Transverse colon (tissue), 4 donors: ENCODE measurements around the gene NRG2. TPM values are rescaled to one million over a fixed set of nuclear protein-coding genes. Genes with fewer than 3 reads are reported as not detected.

Experiments used
- DNase-seq: peaks from one replicate; pipeline ENCODE4 v3.0.0-alpha.2; 2019
- H3K27ac ChIP-seq, 4 donors: fragments of 200-600 bp; sonication (generic); 2 replicates each; pipeline ENCODE4 v1.5.1; 2016 to 2018; ENCODE audit warnings: inconsistent platforms in 4 of 4
- H3K27me3 ChIP-seq: fragments of 200-600 bp; sonication (generic); 2 replicates; pipeline ENCODE4 v1.5.1; 2017; ENCODE audit warnings: inconsistent platforms
- H3K36me3 ChIP-seq, 4 donors: fragments of 200-600 bp; sonication (generic); 2 replicates each; pipeline ENCODE4 v1.5.1; 2017 to 2019; ENCODE audit warnings: inconsistent platforms in 4 of 4
- H3K4me1 ChIP-seq, 4 donors: fragments of 200-600 bp; sonication (generic); 2 replicates each; pipeline ENCODE4 v1.5.1; 2017 to 2020; ENCODE audit warnings: inconsistent platforms in 4 of 4
- H3K4me3 ChIP-seq, 4 donors: fragments of 200-600 bp; sonication (generic); 1 replicate in 1 of 4; 2 replicates in 3 of 4; pipeline versions ENCODE4 v1.5.1 to v1.6.1; 2017 to 2019; ENCODE audit warnings: inconsistent platforms in 4 of 4
- H3K9me3 ChIP-seq, 2 donors: fragments of 200-600 bp; sonication (generic); 2 replicates each; pipeline ENCODE4 v1.5.1; 2017 to 2019; ENCODE audit warnings: inconsistent platforms in 2 of 2
- CTCF ChIP-seq, 5 experiments: fragments of 200-600 bp in 3 of 5; fragments of 450-650 bp in 2 of 5; sonication (generic) in 3 of 5; IDR thresholded peaks; 1 replicate in 2 of 5; 2 replicates in 3 of 5; pipeline ENCODE4 v1.5.1; 2016 to 2017; ENCODE audit warnings: antibody characterized with exemption in 5 of 5, inconsistent platforms in 3 of 5, mild to moderate bottlenecking in 2 of 5, moderate library complexity in 1 of 5
- EP300 ChIP-seq: sonication (generic); formaldehyde crosslinking; IDR thresholded peaks from one replicate; pipeline ENCODE4 v1.6.1; 2017; ENCODE audit warnings: antibody characterized with exemption, low read depth
- POLR2A ChIP-seq: fragments of 450-650 bp; IDR thresholded peaks from one replicate; pipeline ENCODE4 v1.6.1; 2016; ENCODE audit warnings: antibody characterized with exemption, mild to moderate bottlenecking, moderate library complexity
- POLR2AphosphoS5 ChIP-seq, 3 donors: sonication (generic); formaldehyde crosslinking; IDR thresholded peaks; one replicate each; pipeline ENCODE4 v1.6.1; 2016; ENCODE audit warnings: antibody characterized with exemption in 3 of 3
- WGBS, 2 donors: methylation state at CpG; one replicate each; pipeline ENCODE4 v1.1.5; 2018; ENCODE audit warnings: low coverage in 1 of 2; 5-methylcytosine and 5-hydroxymethylcytosine counted together
- in situ Hi-C, 4 donors: fragments of 200-750 bp; cut with MboI; loops; one replicate each; pipeline versions ENCODE4 v1.15.0 to v1.15.1; 2017; ENCODE audit warnings: low sequenced_read_pairs in 3 of 4, low pct_ligation_motif_present in 1 of 4, low pct_unique_long_range_greater_than_20kb in 1 of 4
- intact Hi-C: fragments of 100-400 bp; cut with DNase I; formaldehyde crosslinking; loops from one replicate; pipeline ENCODE4 v1.15.1; 2023; ENCODE audit warnings: low total_unique reads
- total RNA-seq, 4 donors: library from RNA; depleted of rRNA; stranded (reverse); fragments of >200 nt; gene quantifications; one replicate each; pipeline ENCODE4 v1.1.0, GENCODE V29; 2016

Gene NRG2
- total RNA-seq, 4 donors from 2014 or later, result 0.68 to 12.3 (median 0.95) TPM; not detected in 1

GRCh38 chr5:139803978-139804377 lies 239.1 kb downstream of the NRG2 start:
- Histone ChIP-seq H3K27me3 (peaks cover 48% of the 10 kb centered on the region), H3K36me3 (no peaks in the 10 kb centered on the region), H3K27ac (no peak overlapping the region), H3K9me3 (no peaks in the 10 kb centered on the region), H3K4me1 (no peaks in the 10 kb centered on the region), H3K4me3 (no peak overlapping the region)
- DNase-seq, result no peak
- in situ Hi-C loops (no loop called here), intact Hi-C loops (no loop called here)
- 100% methylated on average over 2 of the region's 2 CpGs; no CpG with 5 or more reads in 1 of the 2 donors for WGBS, 2 donors
- no peak for TF ChIP-seq POLR2A
- TF ChIP-seq POLR2AphosphoS5 (IDR thresholded peaks at IDR 0.05), result no peak
- no peak for TF ChIP-seq EP300
- no peak for TF ChIP-seq CTCF (IDR thresholded peaks at IDR 0.05)

DNA sequence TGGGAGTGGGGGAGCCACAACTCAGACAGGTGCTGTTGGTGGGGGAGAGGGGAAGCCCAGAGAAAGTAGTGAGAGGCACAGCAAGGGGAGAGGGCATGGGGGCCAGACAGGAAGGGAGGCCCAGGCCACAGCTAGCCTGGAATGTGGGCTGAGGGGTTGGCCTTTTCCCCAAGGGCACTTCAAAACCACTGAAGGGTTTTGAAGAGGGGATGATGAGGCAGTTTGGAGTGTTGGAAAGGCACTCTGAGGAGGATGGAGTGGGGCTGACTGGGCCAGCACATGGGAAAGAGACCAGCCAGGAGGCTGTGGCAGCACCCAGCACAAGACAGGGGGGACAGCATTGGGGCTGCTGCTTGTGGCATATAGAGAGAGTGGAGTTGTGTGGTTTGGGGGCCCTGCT lies 243.7 kb downstream of the NRG2 start:
- intact Hi-C loops, result no loop called here
- Histone ChIP-seq H3K4me3 (no peak overlapping the region), H3K27me3 (peaks cover 88% of the 10 kb centered on the region), H3K27ac (no peak overlapping the region), H3K9me3 (no peaks in the 10 kb centered on the region), H3K36me3 (no peaks in the 10 kb centered on the region), H3K4me1 (peaks cover 0 to 11% (median 8%) of the 10 kb centered on the region in 4 donors)
- DNase-seq, result no peak
- TF ChIP-seq POLR2AphosphoS5 (IDR thresholded peaks at IDR 0.05), result no peak
- in situ Hi-C loops, result loop anchor here in 3 of 4 donors (25.0 kb wide), 1 partner anchor 363 kb away; no protein-coding TSS in a partner anchor

- 56 to 75% methylated on average over 1 to 2 of the region's 2 CpGs for WGBS, 2 donors
- H3K9me3 ChIP-seq, result no peaks in the 10 kb centered on the region
- no peak overlapping the region for H3K27ac ChIP-seq
- H3K27me3 ChIP-seq, result peaks cover 93% of the 10 kb centered on the region
- in situ Hi-C loops, result loop anchor here in 3 of 4 donors (25.0 kb wide), 1 partner anchor 363 kb away; no protein-coding TSS in a partner anchor
- no peak for DNase-seq
- peaks cover 0 to 11% (median 8%) of the 10 kb centered on the region in 4 donors for H3K4me1 ChIP-seq
- TF ChIP-seq POLR2AphosphoS5 (IDR thresholded peaks at IDR 0.05) (no peak), POLR2A (no peak), EP300 (no peak), CTCF (IDR thresholded peaks at IDR 0.05) (no peak)
- H3K4me3 ChIP-seq, result no peak overlapping the region
- intact Hi-C loops, result no loop called here
- no peaks in the 10 kb centered on the region for H3K36me3 ChIP-seq
Observed at GRCh38 chr5:139798883-139799282, 244.2 kb downstream of the NRG2 start.

GRCh38 chr5:139797856-139798510 lies 245.1 kb downstream of the NRG2 start:
- no peak overlapping the region for H3K27ac ChIP-seq
- in situ Hi-C loops (loop anchor here in 3 of 4 donors (25.0 kb wide), 1 partner anchor 364 kb away; no protein-coding TSS in a partner anchor), intact Hi-C loops (no loop called here)
- DNase-seq, result no peak
- WGBS, 2 donors, result 54% methylated on average over 9 of the region's 9 CpGs; no CpG with 5 or more reads in 1 of the 2 donors
- H3K4me3 ChIP-seq, result no peak overlapping the region
- TF ChIP-seq POLR2AphosphoS5 (IDR thresholded peaks at IDR 0.05) (no peak), EP300 (no peak), POLR2A (no peak), CTCF (IDR thresholded peaks at IDR 0.05) (no peak)
- H3K36me3 ChIP-seq, result no peaks in the 10 kb centered on the region
- peaks cover 0 to 11% (median 8%) of the 10 kb centered on the region in 4 donors for H3K4me1 ChIP-seq
- H3K27me3 ChIP-seq, result peaks cover 95% of the 10 kb centered on the region
- H3K9me3 ChIP-seq, result no peaks in the 10 kb centered on the region
